CD4-positive, alpha-beta T cell (primary cell): ENCODE measurements around the gene SREBF1. TPM values are rescaled to one million over a fixed set of nuclear protein-coding genes. Genes with fewer than 3 reads are reported as not detected.

Experiments used
- ATAC-seq: fragments of 200-7000 bp; cut with Tn5 transposase; one replicate; pipeline ENCODE4 v1.10.0; 2022; ENCODE audit warnings: mild to moderate bottlenecking; ENCODE audit not compliant: poor library complexity
- CTCF ChIA-PET: fragments of 350-600 bp; sonication (Branson Sonifier 250); formaldehyde crosslinking; loops from one replicate; lab custom pipeline; 2021; ENCODE audit warnings: antibody characterized with exemption, inconsistent platforms; lab: Charles Lee
- POLR2A ChIA-PET: fragments of 350-600 bp; sonication (Branson Sonifier 250); formaldehyde crosslinking; loops from one replicate; lab custom pipeline; 2021; ENCODE audit warnings: antibody characterized with exemption, inconsistent platforms; lab: Charles Lee
- DNase-seq, 14 experiments: peaks; one replicate each; pipeline ENCODE4 v3.0.0-alpha.2; 2013 to 2020; ENCODE audit warnings: mixed read lengths in 2 of 14
- H3K27ac ChIP-seq, 2 donors: one replicate each; pipeline versions ENCODE4 v1.5.1 to v1.7.0; 2013; ENCODE audit warnings: low read length in 2 of 2, low read depth in 1 of 2, mild to moderate bottlenecking in 1 of 2
- H3K27me3 ChIP-seq, 2 experiments: 1 replicate in 1 of 2; 2 replicates in 1 of 2; pipeline versions ENCODE4 v1.6.1 to v1.7.0; 2013; ENCODE audit warnings: low read length in 2 of 2, control low read depth in 1 of 2, mild to moderate bottlenecking in 1 of 2, moderate library complexity in 1 of 2; ENCODE audit not compliant: insufficient read depth in 2 of 2, control insufficient read depth in 1 of 2
- H3K36me3 ChIP-seq: one replicate; pipeline ENCODE4 v1.6.1; 2013; ENCODE audit warnings: low read length, control low read depth; ENCODE audit not compliant: insufficient read depth
- H3K4me1 ChIP-seq: one replicate; pipeline ENCODE4 v1.6.1; 2013; ENCODE audit warnings: low read length, control low read depth; ENCODE audit not compliant: insufficient read depth
- H3K4me3 ChIP-seq: one replicate; pipeline ENCODE4 v1.5.1; 2013; ENCODE audit warnings: mild to moderate bottlenecking, low read length, moderate library complexity
- H3K9me3 ChIP-seq, 2 experiments: 1 replicate in 1 of 2; 2 replicates in 1 of 2; pipeline versions ENCODE4 v1.6.1 to v1.7.0; 2013; ENCODE audit warnings: low read length in 2 of 2, mild to moderate bottlenecking in 2 of 2, control low read depth in 1 of 2, moderate library complexity in 1 of 2; ENCODE audit not compliant: control insufficient read depth in 1 of 2, insufficient read depth in 1 of 2
- H3K27ac Mint-ChIP-seq: one replicate; pipeline ENCODE4 v1.8.0; 2020; ENCODE audit warnings: mixed read lengths
- H3K27me3 Mint-ChIP-seq: one replicate; pipeline ENCODE4 v1.8.0; 2021; ENCODE audit warnings: mixed read lengths
- H3K36me3 Mint-ChIP-seq: one replicate; pipeline ENCODE4 v1.8.0; 2021; ENCODE audit warnings: low read depth, mixed read lengths
- H3K4me1 Mint-ChIP-seq: one replicate; pipeline ENCODE4 v1.8.0; 2021; ENCODE audit warnings: low read depth, mixed read lengths
- H3K4me3 Mint-ChIP-seq: one replicate; pipeline ENCODE4 v1.8.0; 2020; ENCODE audit warnings: mild to moderate bottlenecking, mixed read lengths
- H3K9me3 Mint-ChIP-seq: one replicate; pipeline ENCODE4 v1.8.0; 2020; ENCODE audit warnings: mixed read lengths
- intact Hi-C, 2 experiments: fragments of 100-400 bp; cut with DNase I in 1 of 2; cut with micrococcal nuclease in 1 of 2; formaldehyde crosslinking; loops; one replicate each; pipeline versions ENCODE4 v1.15.1 to v1.9.0; 2023 to 2025; cut with DNase I, micrococcal nuclease
- total RNA-seq, 174 experiments: library from RNA in 2 of 174; stranded (reverse) in 2 of 174; gene quantifications; one replicate each; pipeline ENCODE4 v1.2.3 and lab custom pipeline; 2021 to 2026
- TF ChIP-seq, protein P1 (sequence below): fragments of 200-600 bp; IDR thresholded peaks from one replicate; pipeline ENCODE4 v1.8.0; 2022; ENCODE audit warnings: antibody characterized with exemption, mild to moderate bottlenecking

SREBF1 gene
- total RNA-seq, 2 experiments from 2014 or later, result 249 to 264 TPM

DNA sequence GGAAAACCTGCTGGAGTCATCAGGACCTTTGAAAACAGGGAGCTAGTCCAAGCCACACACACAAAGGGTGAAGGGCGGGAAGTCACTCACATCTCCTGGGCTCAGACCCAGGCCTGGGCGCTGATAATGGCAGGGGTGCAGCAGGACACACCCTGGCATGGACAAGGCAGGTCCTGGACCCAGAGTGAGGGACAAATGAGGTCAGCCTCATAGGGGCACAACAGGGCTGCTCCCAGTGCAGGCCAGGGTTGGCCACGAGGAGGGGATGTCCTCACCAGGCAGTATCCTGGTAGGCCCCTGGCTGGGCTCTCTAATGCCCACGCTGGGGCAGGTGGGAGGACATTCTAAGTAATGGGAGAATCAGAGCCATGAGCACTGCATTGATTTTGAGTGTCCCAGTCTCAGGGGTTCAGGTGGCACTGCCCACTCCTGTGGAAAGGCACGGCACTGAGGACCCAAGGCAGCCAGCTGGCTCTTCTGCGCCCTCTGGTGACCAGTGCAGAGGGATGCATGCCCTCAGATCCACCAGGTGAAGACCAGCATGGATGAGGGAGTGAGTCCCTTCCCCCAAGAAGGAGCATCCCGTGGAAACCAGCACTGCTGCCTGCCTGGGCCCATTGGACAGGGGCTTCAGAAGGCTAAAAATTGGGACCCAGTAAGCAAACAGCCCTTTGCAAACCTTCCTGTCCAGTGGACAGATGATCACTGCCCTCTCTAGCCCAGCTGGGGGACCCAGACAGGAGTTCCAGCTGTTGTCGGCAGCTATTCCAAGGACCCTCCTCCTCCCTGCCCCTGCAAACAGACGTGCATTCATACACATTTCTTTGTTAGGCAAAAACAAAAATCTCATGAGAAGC is 23.4 kb upstream of the SREBF1 start:
- Mint-ChIP-seq H3K36me3 (peaks cover 4% of the 10 kb centered on the region), H3K4me3 (no peak overlapping the region), H3K4me1 (peaks cover 34% of the 10 kb centered on the region), H3K27ac (no peak overlapping the region), H3K27me3 (no peaks in the 10 kb centered on the region), H3K9me3 (no peaks in the 10 kb centered on the region)
- ChIA-PET POLR2A (interaction anchor here (0.9 to 1.3 kb wide), 4 partner anchors 48 to 178 kb away, joined by 3 to 5 read pairs (median 4); no protein-coding TSS in a partner anchor), CTCF (interaction anchor here (0.5 to 2.0 kb wide), 14 partner anchors 9 to 558 kb away, joined by 3 to 27 read pairs (median 4); no protein-coding TSS in a partner anchor)
- Histone ChIP-seq H3K27ac (no peak overlapping the region), H3K4me3 (no peak overlapping the region), H3K27me3 (no peaks in the 10 kb centered on the region), H3K36me3 (peaks cover 12% of the 10 kb centered on the region), H3K9me3 (no peaks in the 10 kb centered on the region), H3K4me1 (peaks cover 29% of the 10 kb centered on the region)
- peak; percentile 97 for ATAC-seq
- TF ChIP-seq, protein P1, sequence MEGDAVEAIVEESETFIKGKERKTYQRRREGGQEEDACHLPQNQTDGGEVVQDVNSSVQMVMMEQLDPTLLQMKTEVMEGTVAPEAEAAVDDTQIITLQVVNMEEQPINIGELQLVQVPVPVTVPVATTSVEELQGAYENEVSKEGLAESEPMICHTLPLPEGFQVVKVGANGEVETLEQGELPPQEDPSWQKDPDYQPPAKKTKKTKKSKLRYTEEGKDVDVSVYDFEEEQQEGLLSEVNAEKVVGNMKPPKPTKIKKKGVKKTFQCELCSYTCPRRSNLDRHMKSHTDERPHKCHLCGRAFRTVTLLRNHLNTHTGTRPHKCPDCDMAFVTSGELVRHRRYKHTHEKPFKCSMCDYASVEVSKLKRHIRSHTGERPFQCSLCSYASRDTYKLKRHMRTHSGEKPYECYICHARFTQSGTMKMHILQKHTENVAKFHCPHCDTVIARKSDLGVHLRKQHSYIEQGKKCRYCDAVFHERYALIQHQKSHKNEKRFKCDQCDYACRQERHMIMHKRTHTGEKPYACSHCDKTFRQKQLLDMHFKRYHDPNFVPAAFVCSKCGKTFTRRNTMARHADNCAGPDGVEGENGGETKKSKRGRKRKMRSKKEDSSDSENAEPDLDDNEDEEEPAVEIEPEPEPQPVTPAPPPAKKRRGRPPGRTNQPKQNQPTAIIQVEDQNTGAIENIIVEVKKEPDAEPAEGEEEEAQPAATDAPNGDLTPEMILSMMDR, result peak; percentile 97
- DNase-seq, result peak; percentile 53 to 86 (median 65)
- intact Hi-C loops, result loop anchor here (1.0 to 2.0 kb wide), 4 partner anchors 48 to 179 kb away; partner anchors contain the start of gene RAI1 (in 2 of the 2)

DNA sequence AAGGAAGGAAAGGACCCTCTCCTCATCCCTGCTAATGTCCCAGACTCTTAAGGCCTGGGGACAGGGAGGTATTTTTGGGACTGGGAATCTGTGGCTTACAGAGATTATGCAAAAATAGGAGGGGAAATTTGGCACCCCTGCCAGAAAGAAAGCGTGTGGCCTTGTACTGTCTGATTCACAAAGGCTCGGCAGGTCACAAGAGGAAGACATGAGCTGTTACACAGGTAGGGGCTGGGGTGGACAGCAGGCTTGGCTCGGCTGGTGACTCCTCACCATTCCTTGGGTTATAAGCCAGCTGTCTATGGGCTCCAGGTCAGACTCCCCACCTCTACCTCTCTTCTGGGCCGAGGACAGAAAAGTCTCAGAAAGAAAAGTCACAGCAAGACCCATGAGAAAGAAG is 20.7 kb upstream of the SREBF1 start:
- Histone ChIP-seq H3K27ac (no peak overlapping the region), H3K4me1 (peaks cover 14% of the 10 kb centered on the region), H3K9me3 (no peaks in the 10 kb centered on the region), H3K27me3 (no peaks in the 10 kb centered on the region), H3K4me3 (no peak overlapping the region), H3K36me3 (peaks cover 10% of the 10 kb centered on the region)
- POLR2A ChIA-PET, result no interaction called here
- no peaks in the 10 kb centered on the region for H3K27me3 Mint-ChIP-seq
- no peak overlapping the region for H3K4me3 Mint-ChIP-seq
- DNase-seq (no peak), ATAC-seq (no peak)
- no peaks in the 10 kb centered on the region for H3K9me3 Mint-ChIP-seq
- TF ChIP-seq, protein P1, result no peak
- intact Hi-C loops, result no loop called here
- CTCF ChIA-PET, result no interaction called here
- H3K4me1 Mint-ChIP-seq, result peaks cover 22% of the 10 kb centered on the region
- H3K27ac Mint-ChIP-seq, result no peak overlapping the region
- H3K36me3 Mint-ChIP-seq, result peaks cover 4% of the 10 kb centered on the region

DNA sequence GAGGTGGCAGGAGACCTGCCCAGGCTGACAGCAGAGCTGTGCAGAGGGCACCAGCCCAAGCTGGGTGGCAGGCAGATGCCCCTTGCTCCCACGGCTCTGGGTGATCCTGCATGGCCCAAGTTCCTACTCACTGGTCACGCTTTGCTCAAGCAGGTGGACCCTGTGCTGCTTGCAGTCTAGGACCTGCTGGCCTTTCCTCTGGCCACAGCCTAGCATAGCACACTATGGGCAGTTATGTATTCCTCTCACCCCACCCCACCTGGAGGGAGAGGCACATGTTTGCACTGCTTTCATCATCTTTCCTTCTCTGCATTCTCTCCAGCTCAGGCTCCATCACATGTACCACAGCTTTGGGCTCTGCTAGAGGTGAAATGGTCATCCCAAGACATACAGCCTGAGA is 19.6 kb upstream of the SREBF1 start:
- Mint-ChIP-seq H3K9me3 (no peaks in the 10 kb centered on the region), H3K4me1 (peaks cover 20% of the 10 kb centered on the region), H3K27me3 (no peaks in the 10 kb centered on the region), H3K4me3 (no peak overlapping the region), H3K36me3 (peaks cover 4% of the 10 kb centered on the region), H3K27ac (no peak overlapping the region)
- ChIA-PET CTCF (no interaction called here), POLR2A (no interaction called here)
- ATAC-seq (no peak), DNase-seq (no peak)
- Histone ChIP-seq H3K36me3 (peaks cover 9% of the 10 kb centered on the region), H3K9me3 (no peaks in the 10 kb centered on the region), H3K27me3 (no peaks in the 10 kb centered on the region), H3K27ac (no peak overlapping the region), H3K4me3 (no peak overlapping the region), H3K4me1 (peaks cover 24% of the 10 kb centered on the region)
- intact Hi-C loops, result no loop called here
- TF ChIP-seq, protein P1, result no peak
